ENCODE measurements around the gene SUPT3H. TPM values are rescaled to one million over a fixed set of nuclear protein-coding genes. Genes with fewer than 3 reads are reported as not detected.
"Not testable (repeated sequence)": the region's sequence is repeated elsewhere in the genome, so short reads cannot be mapped to it uniquely, and the experiment has no call there.

SUPT3H gene
- total and polyA plus RNA-seq, 4 experiments from 2014 or later: 11.8 to 13.6 (median 12.6) TPM

DNA sequence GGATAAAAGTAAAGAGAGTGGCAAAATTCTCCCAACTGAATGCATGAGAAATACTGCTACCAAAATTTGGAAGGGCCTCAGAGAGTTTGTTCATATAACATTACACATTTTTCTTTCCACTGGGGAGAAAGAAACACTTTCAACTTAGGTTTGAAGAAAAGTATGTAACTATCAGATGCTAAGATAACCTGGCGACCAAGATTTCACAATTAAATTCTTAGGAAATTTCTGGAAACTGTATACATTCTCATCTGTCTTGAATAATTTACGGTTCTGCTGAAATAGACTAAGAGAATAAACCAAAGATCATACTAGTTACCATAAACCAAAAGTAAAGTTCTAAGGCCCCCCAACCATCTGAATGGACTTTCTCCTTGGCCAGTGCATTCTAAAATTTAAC lies 462.6 kb downstream of the SUPT3H start:
- Mint-ChIP-seq H3K27me3 (no peaks in the 10 kb centered on the region), H3K4me1 (peaks cover 2 to 13% (median 4%) of the 10 kb centered on the region in 4 donors), H3K27ac (no peak overlapping the region), H3K9me3 (no peaks in the 10 kb centered on the region), H3K36me3 (peaks cover 26 to 38% of the 10 kb centered on the region in 2 donors), H3K4me3 (no peak overlapping the region)
- Histone ChIP-seq H3K4me3 (ENCODE audit: low read length in 2 of 2) (no peak overlapping the region), H3K36me3 (ENCODE audit: insufficient read depth, low read length) (no peaks in the 10 kb centered on the region), H3K9me3 (ENCODE audit: control insufficient read depth in 1 of 2, low read length in 2 of 2) (no peaks in the 10 kb centered on the region), H3K27me3 (ENCODE audit: insufficient read depth, low read length) (no peaks in the 10 kb centered on the region), H3K27ac (ENCODE audit: low read depth, low read length) (no peak overlapping the region), H3K4me1 (ENCODE audit: insufficient read depth, low read length) (no peaks in the 10 kb centered on the region)
- no peak for DNase-seq
- ChIA-PET CTCF (ENCODE audit: partially characterized antibody) (no interaction called here), POLR2A (ENCODE audit: partially characterized antibody) (no interaction called here)
- intact Hi-C loops (cut with micrococcal nuclease): no loop called here

DNA sequence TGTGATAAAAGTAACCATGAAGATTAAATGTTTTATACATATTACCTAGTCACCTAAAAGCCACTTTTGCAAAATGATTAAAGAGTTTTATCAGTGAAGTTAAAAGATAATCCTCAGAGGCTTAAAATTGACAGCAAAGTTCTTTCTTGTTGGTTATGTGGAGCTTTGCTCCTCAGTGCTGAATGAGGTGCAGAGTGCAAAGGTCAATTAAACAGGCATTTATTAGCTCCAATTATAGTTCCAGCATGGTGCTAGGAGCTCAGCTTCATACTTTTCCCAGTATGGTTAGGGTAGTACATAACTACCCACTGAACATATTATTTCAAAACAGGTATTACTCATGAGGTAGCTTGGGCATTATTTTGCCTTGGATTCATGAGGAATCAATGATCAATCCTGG lies 463.6 kb downstream of the SUPT3H start:
- no peaks in the 10 kb centered on the region for H3K36me3 ChIP-seq (ENCODE audit: insufficient read depth, low read length)
- no peak for DNase-seq
- no peaks in the 10 kb centered on the region for H3K9me3 Mint-ChIP-seq
- ChIA-PET POLR2A (ENCODE audit: partially characterized antibody) (no interaction called here), CTCF (ENCODE audit: partially characterized antibody) (no interaction called here)
- intact Hi-C loops (cut with micrococcal nuclease): no loop called here
- H3K36me3 Mint-ChIP-seq: peaks cover 25 to 38% of the 10 kb centered on the region in 2 donors
- no peak overlapping the region for H3K27ac Mint-ChIP-seq
- H3K4me1 ChIP-seq (ENCODE audit: insufficient read depth, low read length): no peaks in the 10 kb centered on the region
- no peaks in the 10 kb centered on the region for H3K9me3 ChIP-seq (ENCODE audit: control insufficient read depth in 1 of 2, low read length in 2 of 2)
- H3K27me3 ChIP-seq (ENCODE audit: insufficient read depth, low read length): no peaks in the 10 kb centered on the region
- H3K4me3 ChIP-seq (ENCODE audit: low read length in 2 of 2): no peak overlapping the region
- no peaks in the 10 kb centered on the region for H3K27me3 Mint-ChIP-seq
- H3K4me3 Mint-ChIP-seq: no peak overlapping the region
- H3K27ac ChIP-seq (ENCODE audit: low read depth, low read length): no peak overlapping the region
- peaks cover 0 to 9% (median 3%) of the 10 kb centered on the region in 4 donors for H3K4me1 Mint-ChIP-seq

DNA sequence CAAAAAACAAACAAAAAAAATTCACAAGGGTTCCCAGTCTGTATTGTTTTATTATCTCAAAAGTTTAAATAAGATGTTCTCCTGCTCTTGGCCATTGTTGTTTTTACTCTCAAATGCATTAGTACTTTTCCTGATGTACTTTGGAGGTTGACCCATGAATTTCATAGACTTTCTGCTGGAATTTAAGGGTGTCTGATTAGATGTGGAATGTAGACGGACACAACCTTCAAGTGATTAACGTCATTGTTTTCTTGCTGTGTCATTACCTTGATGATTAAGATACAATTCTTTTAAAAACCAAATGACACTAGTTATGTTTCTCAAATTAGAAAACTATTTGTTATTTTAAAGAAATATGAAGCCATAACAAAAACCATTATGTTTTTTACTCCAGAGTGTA lies 471.0 kb downstream of the SUPT3H start:
- Histone ChIP-seq H3K27me3 (ENCODE audit: insufficient read depth, low read length) (no peaks in the 10 kb centered on the region), H3K4me3 (ENCODE audit: low read length in 2 of 2) (no peak overlapping the region), H3K4me1 (ENCODE audit: insufficient read depth, low read length) (no peaks in the 10 kb centered on the region), H3K27ac (ENCODE audit: low read depth, low read length) (no peak overlapping the region), H3K9me3 (ENCODE audit: control insufficient read depth in 1 of 2, low read length in 2 of 2) (no peaks in the 10 kb centered on the region), H3K36me3 (ENCODE audit: insufficient read depth, low read length) (no peaks in the 10 kb centered on the region)
- peak overlapping the region in 2 of 7 donors; percentile 25 to 61 for H3K27ac Mint-ChIP-seq
- intact Hi-C loops (cut with micrococcal nuclease): no loop called here
- H3K36me3 Mint-ChIP-seq: peaks cover 20 to 24% of the 10 kb centered on the region in 2 donors
- no peak overlapping the region for H3K4me3 Mint-ChIP-seq
- no peak for DNase-seq
- CTCF ChIA-PET (ENCODE audit: partially characterized antibody): no interaction called here
- no peaks in the 10 kb centered on the region for H3K27me3 Mint-ChIP-seq
- H3K4me1 Mint-ChIP-seq: peaks cover 4 to 13% (median 12%) of the 10 kb centered on the region in 4 donors
- POLR2A ChIA-PET (ENCODE audit: partially characterized antibody): no interaction called here
- peaks cover 0 to 21% (median 4%) of the 10 kb centered on the region in 8 donors for H3K9me3 Mint-ChIP-seq

- H3K9me3 ChIP-seq (ENCODE audit: control insufficient read depth in 1 of 2, low read length in 2 of 2); DNase-seq; H3K27me3 ChIP-seq (ENCODE audit: insufficient read depth, low read length); POLR2A ChIA-PET (ENCODE audit: partially characterized antibody); H3K36me3 ChIP-seq (ENCODE audit: insufficient read depth, low read length); H3K27me3 Mint-ChIP-seq; H3K4me3 Mint-ChIP-seq; intact Hi-C loops (cut with micrococcal nuclease); H3K27ac ChIP-seq (ENCODE audit: low read depth, low read length); CTCF ChIA-PET (ENCODE audit: partially characterized antibody); H3K4me1 ChIP-seq (ENCODE audit: insufficient read depth, low read length); H3K4me3 ChIP-seq (ENCODE audit: low read length in 2 of 2): not testable (repeated sequence)
- Mint-ChIP-seq H3K4me1 (peaks cover 4 to 30% (median 19%) of the 10 kb centered on the region in 4 donors), H3K9me3 (peaks cover 2 to 16% (median 4%) of the 10 kb centered on the region in 8 donors), H3K36me3 (peaks cover 20 to 50% of the 10 kb centered on the region in 2 donors), H3K27ac (peak overlapping the region in 1 of 7 donors; percentile 23)
These were observed 477.4 kb downstream of the SUPT3H start for GRCh38 chr6:44900358-44900757.

DNA sequence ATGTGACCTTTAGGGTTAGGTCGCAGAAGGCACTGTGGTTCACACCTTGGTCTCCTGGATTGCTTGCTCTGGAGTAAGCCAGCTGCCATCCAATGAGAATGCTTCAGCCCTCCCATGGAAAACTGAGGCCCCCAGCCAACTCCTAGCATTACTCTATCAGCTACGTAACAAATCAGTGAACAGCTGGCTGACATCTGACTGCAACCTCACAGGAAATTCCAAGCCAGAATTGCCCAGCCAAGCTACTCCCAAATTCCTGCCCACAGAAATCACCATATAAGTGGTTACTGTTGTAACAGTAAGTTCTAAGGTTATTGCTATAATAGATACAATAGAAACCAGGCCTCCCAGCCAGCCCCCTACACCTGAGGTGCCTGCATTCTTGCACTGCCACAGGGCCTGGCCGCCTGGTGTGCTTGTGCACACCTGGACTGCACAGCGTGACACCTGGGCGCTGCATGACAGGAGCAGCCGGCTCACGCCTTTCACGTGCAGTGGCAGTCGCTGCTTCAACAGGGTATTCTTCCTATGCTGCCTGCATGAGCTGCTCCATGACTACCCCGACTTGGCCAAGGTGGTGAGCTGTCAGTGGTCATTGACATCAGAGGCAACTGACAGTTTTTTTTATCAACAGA lies 479.3 kb downstream of the SUPT3H start:
- CTCF ChIA-PET (ENCODE audit: partially characterized antibody): no interaction called here
- Mint-ChIP-seq H3K36me3 (peaks cover 20 to 47% of the 10 kb centered on the region in 2 donors), H3K4me3 (no peak overlapping the region), H3K9me3 (peaks cover 0 to 7% (median 3%) of the 10 kb centered on the region in 8 donors), H3K27me3 (no peaks in the 10 kb centered on the region), H3K27ac (peak overlapping the region in 1 of 7 donors; percentile 17), H3K4me1 (peaks cover 4 to 30% (median 17%) of the 10 kb centered on the region in 4 donors)
- Histone ChIP-seq H3K9me3 (ENCODE audit: control insufficient read depth in 1 of 2, low read length in 2 of 2) (no peaks in the 10 kb centered on the region), H3K36me3 (ENCODE audit: insufficient read depth, low read length) (no peaks in the 10 kb centered on the region), H3K4me1 (ENCODE audit: insufficient read depth, low read length) (peaks cover 3% of the 10 kb centered on the region), H3K27ac (ENCODE audit: low read depth, low read length) (no peak overlapping the region), H3K4me3 (ENCODE audit: low read length in 2 of 2) (no peak overlapping the region), H3K27me3 (ENCODE audit: insufficient read depth, low read length) (no peaks in the 10 kb centered on the region)
- POLR2A ChIA-PET (ENCODE audit: partially characterized antibody): no interaction called here
- no peak for DNase-seq
- intact Hi-C loops (cut with micrococcal nuclease): no loop called here

- H3K36me3 Mint-ChIP-seq: peaks cover 16 to 40% of the 10 kb centered on the region in 2 donors
- peaks cover 4 to 21% (median 12%) of the 10 kb centered on the region in 4 donors for H3K4me1 Mint-ChIP-seq
- no peak for DNase-seq
- H3K27me3 Mint-ChIP-seq: no peaks in the 10 kb centered on the region
- H3K9me3 ChIP-seq (ENCODE audit: control insufficient read depth in 1 of 2, low read length in 2 of 2): no peaks in the 10 kb centered on the region
- H3K4me3 ChIP-seq (ENCODE audit: low read length in 2 of 2): no peak overlapping the region
- CTCF ChIA-PET (ENCODE audit: partially characterized antibody): no interaction called here
- H3K36me3 ChIP-seq (ENCODE audit: insufficient read depth, low read length): no peaks in the 10 kb centered on the region
- POLR2A ChIA-PET (ENCODE audit: partially characterized antibody): no interaction called here
- H3K4me3 Mint-ChIP-seq: no peak overlapping the region
- H3K4me1 ChIP-seq (ENCODE audit: insufficient read depth, low read length): peaks cover 3% of the 10 kb centered on the region
- intact Hi-C loops (cut with micrococcal nuclease): no loop called here
- H3K27me3 ChIP-seq (ENCODE audit: insufficient read depth, low read length): no peaks in the 10 kb centered on the region
- H3K27ac ChIP-seq (ENCODE audit: low read depth, low read length): no peak overlapping the region
- H3K27ac Mint-ChIP-seq: no peak overlapping the region
- peaks cover 0 to 5% (median 3%) of the 10 kb centered on the region in 8 donors for H3K9me3 Mint-ChIP-seq
These were observed 480.4 kb downstream of the SUPT3H start for GRCh38 chr6:44897316-44897715.

- H3K4me3 ChIP-seq (ENCODE audit: low read length in 2 of 2): no peak overlapping the region
- Mint-ChIP-seq H3K4me3 (no peak overlapping the region), H3K4me1 (peaks cover 4 to 17% (median 9%) of the 10 kb centered on the region in 4 donors), H3K27me3 (no peaks in the 10 kb centered on the region), H3K36me3 (peaks cover 13 to 37% of the 10 kb centered on the region in 2 donors), H3K9me3 (peaks cover 0 to 4% (median 1%) of the 10 kb centered on the region in 8 donors), H3K27ac (no peak overlapping the region)
- ChIA-PET CTCF (ENCODE audit: partially characterized antibody) (no interaction called here), POLR2A (ENCODE audit: partially characterized antibody) (no interaction called here)
- no peaks in the 10 kb centered on the region for H3K36me3 ChIP-seq (ENCODE audit: insufficient read depth, low read length)
- peaks cover 3% of the 10 kb centered on the region for H3K4me1 ChIP-seq (ENCODE audit: insufficient read depth, low read length)
- DNase-seq: no peak
- intact Hi-C loops (cut with micrococcal nuclease): no loop called here
- no peaks in the 10 kb centered on the region for H3K9me3 ChIP-seq (ENCODE audit: control insufficient read depth in 1 of 2, low read length in 2 of 2)
- no peak overlapping the region for H3K27ac ChIP-seq (ENCODE audit: low read depth, low read length)
- H3K27me3 ChIP-seq (ENCODE audit: insufficient read depth, low read length): no peaks in the 10 kb centered on the region
These were observed 481.0 kb downstream of the SUPT3H start for GRCh38 chr6:44896701-44897100.
